Adrenal gland (tissue), 12 donors: ENCODE data around the gene ARPC4. TPM values are rescaled to one million over a fixed set of nuclear protein-coding genes. Genes with fewer than 3 reads are reported as not detected.
"Not testable (repeated sequence)": the region's sequence is repeated elsewhere in the genome, so short reads cannot be mapped to it uniquely, and the experiment has no call there.

Experiments used
- DNase-seq, 7 donors: peaks; one replicate each; pipeline ENCODE4 v3.0.0-alpha.2; 2019 to 2020
- H3K27ac ChIP-seq, 5 donors: fragments of 200-600 bp; sonication (generic) in 4 of 5; 1 replicate in 3 of 5; 2 replicates in 2 of 5; pipeline versions ENCODE4 v1.5.1 to v1.8.0; 2016 to 2020; ENCODE audit warnings: mild to moderate bottlenecking in 1 of 5
- H3K27me3 ChIP-seq: fragments of 200-600 bp; 2 replicates; pipeline ENCODE4 v1.8.0; 2021
- H3K36me3 ChIP-seq, 2 donors: fragments of 200-600 bp; replicated peaks in 1 of 2; 1 replicate in 1 of 2; 2 replicates in 1 of 2; pipeline versions ENCODE4 v1.5.1 to v1.8.0; 2018 to 2022
- H3K4me1 ChIP-seq, 2 donors: fragments of 200-600 bp; replicated peaks in 1 of 2; 1 replicate in 1 of 2; 2 replicates in 1 of 2; pipeline versions ENCODE4 v1.5.1 to v1.8.0; 2018 to 2021
- H3K4me3 ChIP-seq, 4 donors: fragments of 200-600 bp; sonication (generic) in 3 of 4; one replicate each; pipeline ENCODE4 v1.5.1; 2016 to 2018
- H3K9me3 ChIP-seq, 3 donors: fragments of 200-600 bp; sonication (generic) in 1 of 3; replicated peaks in 1 of 3; 1 replicate in 2 of 3; 2 replicates in 1 of 3; pipeline versions ENCODE4 v1.5.1 to v1.8.0; 2016 to 2021
- POLR2A ChIP-seq, 2 donors: fragments of 450-650 bp; IDR thresholded peaks; one replicate each; pipeline ENCODE4 v1.6.1; 2017; ENCODE audit warnings: antibody characterized with exemption in 2 of 2, mild to moderate bottlenecking in 2 of 2, moderate library complexity in 1 of 2
- WGBS, 4 donors: extraction: QIAGEN DNeasy Blood & Tissue Kit in 2 of 4; methylation state at CpG; one replicate each; pipeline versions ENCODE4 v1.1.5 to v1.1.7; 2013 to 2017; 5-methylcytosine and 5-hydroxymethylcytosine counted together
- intact Hi-C, 2 donors: fragments of 100-400 bp; cut with DNase I; formaldehyde crosslinking; loops; one replicate each; pipeline versions ENCODE4 v1.14.1 to v1.15.0; 2022 to 2023
- polyA plus RNA-seq, 3 donors: library from polyadenylated mRNA; stranded (reverse); fragments of 200-250 nt in 2 of 3; fragments of 350-450 nt in 1 of 3; fragmentation: Illumina TruSeq in 1 of 3; extraction: RNeasy Lipid Tissue Mini Kit (QIAGEN cat#74804) in 1 of 3; gene quantifications; one replicate each; pipeline ENCODE4 v1.2.3, GENCODE V29; 2013 to 2014
- total RNA-seq, 9 donors: library from RNA; depleted of rRNA in 4 of 9; stranded (reverse); fragments of >200 nt in 4 of 9; fragments of 120-200 nt in 1 of 9; fragmentation: NEBNext Ultra II Directional in 1 of 9; extraction: Animal tissue kit (Norgen Biotek cat#: 25700) in 1 of 9; gene quantifications; one replicate each; pipeline versions ENCODE4 v1.1.0 to v1.2.4, GENCODE V29; 2013 to 2023
- TF ChIP-seq, protein P1 (sequence below), 6 experiments: fragments of 450-650 bp in 4 of 6; fragments of 200-600 bp in 2 of 6; sonication (generic) in 1 of 6; IDR thresholded peaks; 1 replicate in 5 of 6; 2 replicates in 1 of 6; pipeline versions ENCODE4 v1.5.1 to v1.8.0; 2016 to 2021; ENCODE audit warnings: antibody characterized with exemption in 6 of 6, mild to moderate bottlenecking in 2 of 6, moderate library complexity in 1 of 6
- donor health status: healthy with polysubstance abuse.
- donor health status: Bipolar disorder and iron deficiency.
- donor health status: DM: yes; HTN: yes; CAD: no.
- donor health status: DM: no; HTN: no; CAD: no.
- donor health status: DM: no; HTN: no; CAD: no.
- donor health status: DM: yes; HTN: yes; CAD: no.

ARPC4 gene
- total and polyA plus RNA-seq, 12 donors = 75.8 to 249 (median 176) TPM

DNA sequence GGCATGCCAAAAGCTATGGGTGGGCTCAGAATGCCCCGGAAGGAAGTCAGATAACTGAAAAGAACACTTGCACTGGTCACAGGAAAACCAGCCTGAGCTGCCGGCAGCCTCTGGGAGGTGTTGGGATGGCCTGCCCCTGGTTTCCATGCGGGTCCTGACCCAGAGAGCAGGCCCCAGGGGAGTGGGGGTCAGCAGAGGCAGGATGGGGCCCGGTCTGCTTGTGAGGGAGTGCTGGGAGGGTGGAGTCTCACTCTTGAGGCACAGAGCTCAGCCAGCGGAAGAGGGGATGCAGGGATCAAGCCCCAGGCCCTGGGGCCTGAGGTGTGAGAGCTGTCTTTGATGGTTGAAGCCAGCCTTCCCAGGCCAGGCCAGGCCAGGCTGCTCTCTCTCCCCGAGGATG is 53.3 kb downstream of the ARPC4 start:
- no peak for TF ChIP-seq POLR2A (IDR thresholded peaks at IDR 0.05)
- TF ChIP-seq, protein P1, sequence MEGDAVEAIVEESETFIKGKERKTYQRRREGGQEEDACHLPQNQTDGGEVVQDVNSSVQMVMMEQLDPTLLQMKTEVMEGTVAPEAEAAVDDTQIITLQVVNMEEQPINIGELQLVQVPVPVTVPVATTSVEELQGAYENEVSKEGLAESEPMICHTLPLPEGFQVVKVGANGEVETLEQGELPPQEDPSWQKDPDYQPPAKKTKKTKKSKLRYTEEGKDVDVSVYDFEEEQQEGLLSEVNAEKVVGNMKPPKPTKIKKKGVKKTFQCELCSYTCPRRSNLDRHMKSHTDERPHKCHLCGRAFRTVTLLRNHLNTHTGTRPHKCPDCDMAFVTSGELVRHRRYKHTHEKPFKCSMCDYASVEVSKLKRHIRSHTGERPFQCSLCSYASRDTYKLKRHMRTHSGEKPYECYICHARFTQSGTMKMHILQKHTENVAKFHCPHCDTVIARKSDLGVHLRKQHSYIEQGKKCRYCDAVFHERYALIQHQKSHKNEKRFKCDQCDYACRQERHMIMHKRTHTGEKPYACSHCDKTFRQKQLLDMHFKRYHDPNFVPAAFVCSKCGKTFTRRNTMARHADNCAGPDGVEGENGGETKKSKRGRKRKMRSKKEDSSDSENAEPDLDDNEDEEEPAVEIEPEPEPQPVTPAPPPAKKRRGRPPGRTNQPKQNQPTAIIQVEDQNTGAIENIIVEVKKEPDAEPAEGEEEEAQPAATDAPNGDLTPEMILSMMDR (IDR thresholded peaks at IDR 0.05) = no peak
- Histone ChIP-seq H3K27ac (no peak overlapping the region), H3K9me3 (no peaks in the 10 kb centered on the region), H3K4me3 (no peak overlapping the region), H3K27me3 (no peaks in the 10 kb centered on the region), H3K36me3 (peaks cover 0 to 9% of the 10 kb centered on the region in 2 donors), H3K4me1 (peaks cover 7 to 8% of the 10 kb centered on the region in 2 donors)
- WGBS, 4 donors = 63 to 79% (median 73%) methylated on average over 4 to 6 of the region's 6 CpGs
- DNase-seq = no peak
- intact Hi-C loops = loop anchor here in 1 of 2 donors (10.0 kb wide), 1 partner anchor 299 kb away; the partner anchor contains the start of gene VHL

DNA sequence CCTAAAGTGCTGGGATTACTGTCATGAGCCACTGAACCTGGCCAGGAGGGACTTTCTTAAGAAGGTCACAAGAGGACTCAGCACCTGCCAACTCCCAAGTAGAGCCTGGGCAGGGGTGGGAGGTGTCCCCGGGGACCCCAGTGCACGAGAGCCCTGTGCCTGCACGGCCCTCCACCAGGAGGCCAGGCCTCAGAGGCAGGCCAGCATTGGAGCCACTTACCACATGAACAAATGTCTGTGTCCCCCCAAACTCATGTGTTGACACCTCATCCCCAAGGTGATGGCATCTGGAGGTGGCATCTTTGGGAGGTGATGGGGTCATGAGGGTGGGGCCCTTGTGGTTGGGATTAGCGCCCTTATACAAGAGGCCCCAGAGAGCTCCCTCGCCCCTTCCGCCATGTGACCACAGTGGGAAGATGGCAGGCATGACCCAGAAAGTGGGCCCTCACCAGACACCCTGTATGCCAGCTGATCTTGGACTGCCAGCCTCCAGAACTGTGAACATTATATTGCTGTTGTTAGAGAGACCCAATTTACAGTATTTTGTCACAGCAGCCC is 54.1 kb downstream of the ARPC4 start:
- TF ChIP-seq, protein P1 (IDR thresholded peaks at IDR 0.05) = no peak
- H3K27ac ChIP-seq = no peak overlapping the region
- intact Hi-C loops = loop anchor here in 1 of 2 donors (10.0 kb wide), 1 partner anchor 298 kb away; the partner anchor contains the start of gene VHL
- no peak overlapping the region for H3K4me3 ChIP-seq
- H3K27me3 ChIP-seq = no peaks in the 10 kb centered on the region
- H3K9me3 ChIP-seq = no peaks in the 10 kb centered on the region
- no peak for DNase-seq
- peaks cover 0 to under 1% of the 10 kb centered on the region in 2 donors for H3K36me3 ChIP-seq
- peaks cover 7 to 8% of the 10 kb centered on the region in 2 donors for H3K4me1 ChIP-seq
- WGBS, 4 donors = 80 to 94% (median 94%) methylated on average over 4 to 6 of the region's 6 CpGs; no CpG with 5 or more reads in 1 of the 4 donors

DNA sequence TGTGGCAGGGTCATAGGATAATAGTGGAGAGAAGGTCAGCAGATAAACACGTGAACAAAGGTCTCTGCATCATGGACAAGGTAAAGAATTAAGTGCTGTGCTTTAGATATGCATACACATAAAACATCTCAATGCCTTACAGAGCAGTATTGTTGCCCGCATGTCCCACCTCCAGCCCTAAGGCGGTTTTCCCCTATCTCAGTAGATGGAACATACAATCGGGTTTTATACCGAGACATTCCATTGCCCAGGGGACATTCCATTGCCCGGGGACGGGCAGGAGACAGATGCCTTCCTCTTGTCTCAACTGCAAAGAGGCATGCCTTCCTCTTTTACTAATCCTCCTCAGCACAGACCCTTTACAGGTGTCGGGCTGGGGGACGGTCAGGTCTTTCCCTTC is 55.0 kb downstream of the ARPC4 start:
- WGBS, 4 donors = 56 to 68% (median 62%) methylated on average over 7 to 9 of the region's 9 CpGs
- H3K27me3 ChIP-seq, H3K4me1 ChIP-seq, H3K9me3 ChIP-seq, H3K27ac ChIP-seq, H3K4me3 ChIP-seq, H3K36me3 ChIP-seq, DNase-seq: not testable (repeated sequence)
- intact Hi-C loops = loop anchor here in 1 of 2 donors (10.0 kb wide), 1 partner anchor 297 kb away; the partner anchor contains the start of gene VHL

DNA sequence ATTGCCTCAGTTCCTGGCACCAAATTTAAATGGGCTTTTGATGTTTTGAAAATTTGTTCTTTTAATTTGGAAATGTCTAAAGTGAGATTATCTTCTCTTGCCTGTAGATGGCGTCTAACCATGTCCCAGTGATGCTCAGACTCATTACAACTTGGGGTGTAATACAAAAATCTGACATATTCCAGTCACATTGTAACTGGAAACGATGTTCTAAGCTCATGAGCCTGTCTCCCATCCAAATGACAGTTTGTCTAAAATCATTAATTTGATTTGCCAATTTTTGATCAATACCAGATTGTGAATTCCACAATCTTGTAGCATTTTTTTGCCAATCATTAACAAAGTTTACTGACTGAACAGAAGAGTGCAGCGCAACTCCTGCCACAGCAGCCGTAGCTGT is 56.0 kb downstream of the ARPC4 start:
- not testable (repeated sequence) for H3K4me1 ChIP-seq, H3K9me3 ChIP-seq, H3K36me3 ChIP-seq, H3K27ac ChIP-seq, H3K4me3 ChIP-seq, H3K27me3 ChIP-seq
- intact Hi-C loops = loop anchor here in 1 of 2 donors (10.0 kb wide), 1 partner anchor 296 kb away; the partner anchor contains the start of gene VHL
- WGBS, 4 donors = 32 to 45% (median 36%) methylated on average over 4 of the region's 4 CpGs
- peak in 1 of 7 donors; percentile 23 for DNase-seq
- TF ChIP-seq, protein P1 (IDR thresholded peaks at IDR 0.05) = peak; percentile 39 to 72 (median 62)

DNA sequence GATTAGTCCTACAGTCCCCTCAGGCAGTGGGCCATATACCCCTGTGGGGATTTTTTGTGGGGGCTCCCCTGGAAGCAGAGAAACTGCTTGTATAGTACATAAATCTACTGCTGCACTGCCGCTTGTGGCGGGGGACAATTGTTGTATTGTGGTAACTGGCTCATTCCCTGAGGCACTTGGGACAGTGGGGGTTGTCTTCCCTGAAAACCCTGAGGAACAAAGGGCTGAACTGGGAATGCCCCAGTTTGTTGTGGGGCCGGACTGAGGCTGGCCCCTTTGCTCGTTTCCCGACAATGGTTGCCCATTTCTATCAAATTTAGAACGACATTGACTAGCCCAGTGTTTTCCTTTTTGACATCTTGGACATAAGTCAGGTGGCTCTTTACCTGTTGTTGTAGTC is 58.5 kb downstream of the ARPC4 start:
- DNase-seq, H3K9me3 ChIP-seq, H3K4me3 ChIP-seq, H3K27me3 ChIP-seq, H3K4me1 ChIP-seq, H3K27ac ChIP-seq, H3K36me3 ChIP-seq, intact Hi-C loops: not testable (repeated sequence)
- WGBS, 4 donors = 84 to 90% (median 86%) methylated on average over 6 of the region's 6 CpGs

DNA sequence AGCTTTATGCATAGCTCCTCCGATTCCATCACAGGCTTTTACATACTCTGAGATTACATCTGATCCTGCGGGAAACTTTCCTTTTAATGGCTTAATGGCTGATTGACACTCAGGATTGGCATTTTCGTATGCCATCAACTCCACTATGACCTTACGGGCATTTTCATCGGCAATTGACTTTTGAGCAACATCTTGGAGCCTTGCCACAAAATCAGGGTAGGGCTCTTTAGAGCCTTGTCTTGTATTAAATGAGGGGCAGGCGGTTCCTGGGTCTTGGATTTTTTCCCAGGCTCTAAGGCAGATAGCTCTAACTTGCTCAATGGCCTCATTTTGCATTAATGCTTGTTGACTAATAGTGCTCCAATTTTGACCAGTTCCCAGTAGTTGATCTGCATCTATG is 59.0 kb downstream of the ARPC4 start:
- H3K4me1 ChIP-seq, H3K27ac ChIP-seq, H3K36me3 ChIP-seq, intact Hi-C loops, H3K4me3 ChIP-seq, H3K27me3 ChIP-seq, H3K9me3 ChIP-seq: not testable (repeated sequence)
- DNase-seq = peak in 2 of 7 donors; percentile 32 to 44
- 57 to 64% (median 61%) methylated on average over 6 of the region's 6 CpGs for WGBS, 4 donors
